Thyroid gland (tissue), 4 donors: ENCODE data around the gene LNPEP.

Experiments
- POLR2A ChIP-seq, 2 donors: fragments of 450-650 bp; IDR thresholded peaks; one replicate each; pipeline ENCODE4 v1.6.1; 2017; ENCODE audit warnings: antibody characterized with exemption in 2 of 2, mild to moderate bottlenecking in 2 of 2, moderate library complexity in 1 of 2
- TF ChIP-seq, protein P1 (sequence below), 6 experiments: fragments of 200-600 bp in 3 of 6; fragments of 450-650 bp in 3 of 6; sonication (generic) in 3 of 6; IDR thresholded peaks; one replicate each; pipeline ENCODE4 v1.5.1; 2016 to 2019; ENCODE audit warnings: antibody characterized with exemption in 6 of 6, mild to moderate bottlenecking in 2 of 6, inconsistent platforms in 1 of 6, moderate library complexity in 1 of 6

DNA sequence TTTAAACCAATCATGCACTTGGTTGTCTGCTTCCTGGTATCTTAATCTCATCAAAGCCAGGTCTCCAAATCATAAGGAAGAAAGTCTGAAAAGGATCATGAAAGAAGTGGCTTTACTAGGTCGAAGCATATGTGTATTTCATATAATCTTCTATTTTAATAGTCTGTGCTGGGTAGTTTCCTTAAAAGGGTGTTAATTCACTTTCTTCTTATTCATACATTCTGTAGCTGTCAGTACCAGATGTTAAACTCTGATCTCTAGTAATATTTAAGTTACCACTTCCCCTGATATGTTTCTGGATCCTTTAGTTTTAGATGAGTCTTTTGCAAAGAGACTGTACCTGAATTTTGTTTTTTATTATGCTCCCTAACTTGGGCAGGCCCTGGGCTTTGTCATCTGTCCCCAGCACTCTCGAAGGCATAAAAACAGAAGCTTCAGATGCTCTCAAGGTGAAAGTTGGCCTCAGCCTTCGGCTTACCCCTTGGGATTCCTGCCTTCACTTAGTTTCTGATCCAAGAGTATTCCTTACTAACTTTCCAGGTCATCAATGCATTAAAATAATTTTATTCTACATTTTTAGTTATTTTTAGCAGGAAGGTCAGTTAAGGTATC lies 15.0 kb upstream of the LNPEP start:
- TF ChIP-seq, protein P1, sequence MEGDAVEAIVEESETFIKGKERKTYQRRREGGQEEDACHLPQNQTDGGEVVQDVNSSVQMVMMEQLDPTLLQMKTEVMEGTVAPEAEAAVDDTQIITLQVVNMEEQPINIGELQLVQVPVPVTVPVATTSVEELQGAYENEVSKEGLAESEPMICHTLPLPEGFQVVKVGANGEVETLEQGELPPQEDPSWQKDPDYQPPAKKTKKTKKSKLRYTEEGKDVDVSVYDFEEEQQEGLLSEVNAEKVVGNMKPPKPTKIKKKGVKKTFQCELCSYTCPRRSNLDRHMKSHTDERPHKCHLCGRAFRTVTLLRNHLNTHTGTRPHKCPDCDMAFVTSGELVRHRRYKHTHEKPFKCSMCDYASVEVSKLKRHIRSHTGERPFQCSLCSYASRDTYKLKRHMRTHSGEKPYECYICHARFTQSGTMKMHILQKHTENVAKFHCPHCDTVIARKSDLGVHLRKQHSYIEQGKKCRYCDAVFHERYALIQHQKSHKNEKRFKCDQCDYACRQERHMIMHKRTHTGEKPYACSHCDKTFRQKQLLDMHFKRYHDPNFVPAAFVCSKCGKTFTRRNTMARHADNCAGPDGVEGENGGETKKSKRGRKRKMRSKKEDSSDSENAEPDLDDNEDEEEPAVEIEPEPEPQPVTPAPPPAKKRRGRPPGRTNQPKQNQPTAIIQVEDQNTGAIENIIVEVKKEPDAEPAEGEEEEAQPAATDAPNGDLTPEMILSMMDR (IDR thresholded peaks at IDR 0.05) = no peak
- TF ChIP-seq POLR2A (IDR thresholded peaks at IDR 0.05) = no peak
